H4 (cell line): ENCODE results near the gene SLC29A3. TPM values are rescaled to one million over a fixed set of nuclear protein-coding genes. Genes with fewer than 3 reads are reported as not detected.

ENCODE experiments used
- DNase-seq: peaks from one replicate; pipeline ENCODE4 v3.0.0-alpha.2; 2015; ENCODE audit warnings: low spot score
- total RNA-seq: library from RNA; depleted of rRNA; stranded (reverse); fragments of >200 nt; shearing (Covaris generic); gene quantifications from 2 replicates; pipeline ENCODE4 v1.2.3, GENCODE V29; 2014

SLC29A3 gene
- total RNA-seq, 1 experiment from 2014 or later = 3.3 TPM

DNA sequence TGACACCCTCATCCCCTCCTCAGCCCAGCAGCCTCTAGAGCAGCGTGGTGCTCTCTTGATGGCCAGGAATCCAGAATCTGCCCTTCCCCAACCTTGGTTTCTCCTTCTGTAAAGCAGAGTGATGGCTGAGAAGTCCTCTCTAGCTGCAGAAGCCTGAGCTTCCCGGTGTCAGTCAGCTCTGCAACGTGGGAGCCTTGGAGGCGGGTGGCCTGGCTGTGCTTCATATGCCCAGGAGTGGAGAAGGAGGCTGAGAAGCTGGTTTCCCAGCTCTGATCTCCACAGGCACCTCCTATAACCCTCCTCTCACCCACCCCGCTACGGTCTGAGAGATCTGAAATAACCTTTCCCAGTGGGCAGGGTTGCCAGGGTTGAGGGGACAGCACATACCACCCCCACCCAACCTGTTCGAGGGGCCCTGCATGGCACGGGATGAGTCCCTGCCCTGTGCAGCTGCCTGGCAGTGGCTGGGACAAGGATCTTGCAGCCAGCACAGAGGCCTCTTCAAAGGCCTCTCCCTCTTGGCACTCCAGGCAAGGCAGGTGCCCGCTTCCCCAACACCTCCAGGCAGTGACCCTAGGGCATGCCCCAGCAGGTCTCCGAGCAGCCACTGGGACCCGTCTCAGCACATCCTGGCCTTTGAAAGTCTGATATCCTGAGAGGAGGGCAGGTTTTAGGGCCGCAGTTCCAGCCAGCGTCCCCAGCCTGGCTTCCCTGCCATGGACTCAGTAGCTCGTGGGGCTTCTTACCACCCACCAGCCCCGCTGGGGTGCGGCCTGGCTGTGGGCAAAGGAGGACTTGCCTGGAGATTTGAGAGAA, 18.3 kb upstream of the SLC29A3 start:
- no peak for DNase-seq

DNA sequence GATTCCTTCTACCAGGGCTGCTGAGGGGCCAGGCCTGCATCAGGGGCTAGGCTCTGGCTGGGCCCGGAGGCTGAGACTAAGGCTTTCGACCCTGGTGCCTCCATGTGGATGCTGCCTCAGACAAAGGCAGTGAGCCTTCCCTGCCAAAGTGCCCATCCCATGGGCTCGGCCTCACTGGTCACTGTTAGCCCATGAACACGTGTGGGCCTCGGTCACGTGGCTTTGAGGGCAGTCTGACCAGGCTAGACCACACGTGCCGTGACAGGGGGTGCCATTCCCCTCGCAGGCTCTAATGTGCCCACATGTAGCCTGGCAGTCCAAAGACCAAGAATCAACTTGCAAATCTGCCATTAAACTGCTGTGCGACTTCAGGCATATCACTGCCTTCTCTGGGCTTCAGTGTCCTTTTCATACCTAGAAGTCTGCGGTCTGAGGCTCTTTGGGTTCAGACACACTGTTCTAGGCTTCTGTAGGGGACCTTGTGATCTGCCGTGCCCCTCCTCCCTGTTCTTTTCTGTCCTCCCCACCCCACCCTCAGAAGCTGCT, 17.6 kb upstream of the SLC29A3 start:
- no peak for DNase-seq

DNA sequence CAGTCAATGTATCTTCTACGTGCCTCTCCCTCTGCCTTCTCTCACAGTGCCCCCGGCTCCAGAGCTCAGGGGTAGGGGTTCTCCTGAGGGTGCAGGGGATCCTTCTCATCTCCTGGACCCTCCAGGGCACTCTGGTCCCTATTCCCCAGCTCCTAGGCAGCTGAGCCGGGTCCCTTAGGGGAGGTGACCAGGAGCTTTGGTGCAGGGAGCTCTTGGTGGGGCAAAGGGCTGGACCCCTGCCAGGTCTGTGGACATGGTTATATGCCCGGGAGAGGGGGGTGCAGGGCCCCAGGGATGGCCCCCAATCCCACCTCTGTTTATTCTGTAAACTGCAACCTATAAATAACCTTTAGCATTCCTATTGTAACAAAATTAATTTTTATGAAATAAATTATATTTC, 16.6 kb upstream of the SLC29A3 start:
- no peak for DNase-seq

DNA sequence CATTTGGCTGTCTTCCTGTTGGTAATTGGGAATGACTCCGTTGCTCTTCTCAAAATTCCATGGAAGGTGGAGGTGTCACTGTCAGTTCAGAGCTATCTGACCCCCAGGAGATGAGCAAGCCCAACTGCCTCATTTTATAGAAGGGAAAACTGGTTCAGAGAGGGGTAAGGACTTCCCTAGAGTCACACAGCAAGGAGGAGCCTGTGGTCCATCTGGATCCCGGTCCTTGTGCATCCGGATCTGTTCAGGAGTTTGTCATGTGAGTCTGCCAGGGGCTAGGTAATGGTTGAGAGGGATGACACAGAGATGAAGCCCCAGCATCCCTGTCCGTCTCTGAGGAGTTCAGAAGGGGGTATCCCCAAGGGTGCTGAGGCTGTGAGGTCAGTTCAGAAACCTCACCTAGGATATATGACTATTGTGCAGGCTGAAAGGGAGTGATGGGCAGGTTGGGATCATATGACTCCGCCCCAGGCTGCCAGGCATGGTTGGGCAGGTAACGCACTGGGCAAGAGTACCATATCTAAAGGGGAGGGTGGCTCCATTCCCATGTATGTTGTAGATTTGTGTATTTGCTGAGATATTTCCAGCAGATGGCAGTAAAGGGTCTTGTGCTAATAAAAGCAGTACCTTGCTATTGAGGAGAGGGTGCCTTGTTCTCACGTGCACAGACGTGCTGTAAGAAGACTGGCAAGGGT, 16.0 kb upstream of the SLC29A3 start:
- peak; percentile 68 for DNase-seq

DNA sequence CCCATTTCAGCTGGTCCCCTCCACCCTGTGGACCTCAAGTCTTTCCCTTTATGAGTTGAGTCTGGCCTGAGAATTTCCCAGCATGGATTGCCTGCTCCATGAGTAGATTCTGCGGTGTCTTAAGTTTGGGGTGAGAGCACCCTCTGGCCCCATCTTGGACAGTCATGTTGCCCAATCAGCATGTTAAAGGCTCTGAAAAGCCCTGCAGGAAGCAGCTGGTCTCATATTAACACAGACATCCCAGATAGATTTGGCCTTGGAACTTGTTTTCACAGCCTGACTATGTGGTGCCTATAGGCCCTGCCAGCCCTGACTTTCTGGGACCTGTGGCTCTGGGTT, 15.5 kb upstream of the SLC29A3 start:
- DNase-seq = no peak

DNA sequence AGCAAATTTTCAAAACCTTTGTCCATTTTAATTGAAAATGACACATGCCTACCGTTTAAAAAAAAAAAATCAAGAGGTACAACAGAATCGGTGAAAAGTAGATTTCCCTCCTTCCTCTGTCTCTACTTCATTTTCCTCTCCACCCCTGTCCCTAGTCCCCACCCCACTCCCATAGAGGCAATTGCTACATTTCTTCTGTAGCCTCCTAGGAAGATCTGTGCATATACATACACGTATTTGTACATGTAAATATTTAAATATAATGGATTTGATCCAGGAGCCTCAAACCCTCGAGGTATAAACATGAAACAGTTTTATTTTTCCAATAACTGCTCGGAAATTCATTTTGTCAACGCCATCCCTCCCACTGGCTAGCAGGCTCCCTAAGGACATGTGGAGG, 14.1 kb upstream of the SLC29A3 start:
- DNase-seq = no peak

DNA sequence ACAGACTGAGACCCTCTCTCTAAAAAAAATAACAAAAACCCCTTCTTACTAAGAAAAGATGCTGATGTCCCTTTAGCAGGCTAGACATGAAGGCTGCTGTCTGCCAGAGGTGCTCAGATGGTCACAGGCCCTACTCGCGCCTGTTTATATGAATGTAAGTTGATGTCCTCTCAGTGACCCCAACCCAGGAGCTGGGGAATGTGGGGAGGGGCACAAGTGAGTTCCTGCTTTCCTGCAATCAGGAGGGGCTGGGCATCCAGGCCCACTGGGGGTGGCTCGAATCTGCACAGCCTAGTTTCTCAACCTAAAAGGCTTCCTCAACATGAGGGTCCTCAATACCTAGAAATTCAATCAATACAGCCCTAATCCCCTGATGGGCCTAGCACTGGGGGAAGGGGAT, 12.1 kb upstream of the SLC29A3 start:
- no peak for DNase-seq

DNA sequence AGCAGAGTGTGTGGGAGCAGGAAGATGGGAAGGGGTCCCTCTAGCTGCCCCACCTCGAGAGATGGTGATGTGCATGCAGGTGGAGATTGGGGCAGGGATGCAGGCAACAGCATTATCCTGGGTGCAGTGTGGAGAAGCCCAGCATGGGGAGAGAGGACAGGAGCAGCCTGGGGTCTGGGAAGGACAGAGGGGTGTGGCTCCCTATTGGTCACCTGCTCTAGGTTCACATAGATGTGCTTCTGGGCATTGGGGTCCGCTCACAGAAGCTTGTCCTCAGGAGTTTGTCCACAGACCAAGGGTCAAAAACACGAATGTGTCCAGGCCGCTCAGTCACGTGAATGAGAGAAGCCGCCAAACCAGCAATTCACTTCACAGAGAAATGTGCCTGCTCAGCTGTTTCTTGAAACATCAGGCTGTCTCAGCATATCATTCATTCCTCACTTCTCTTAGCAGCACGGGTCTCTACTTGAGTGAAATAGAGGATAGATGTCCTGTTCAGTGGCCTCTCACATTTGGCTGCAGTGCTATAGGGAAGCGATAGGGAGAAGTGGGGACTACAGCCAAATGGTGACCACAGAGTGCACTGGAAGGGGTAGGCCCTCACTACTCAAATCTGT, 11.5 kb upstream of the SLC29A3 start:
- DNase-seq = no peak

DNA sequence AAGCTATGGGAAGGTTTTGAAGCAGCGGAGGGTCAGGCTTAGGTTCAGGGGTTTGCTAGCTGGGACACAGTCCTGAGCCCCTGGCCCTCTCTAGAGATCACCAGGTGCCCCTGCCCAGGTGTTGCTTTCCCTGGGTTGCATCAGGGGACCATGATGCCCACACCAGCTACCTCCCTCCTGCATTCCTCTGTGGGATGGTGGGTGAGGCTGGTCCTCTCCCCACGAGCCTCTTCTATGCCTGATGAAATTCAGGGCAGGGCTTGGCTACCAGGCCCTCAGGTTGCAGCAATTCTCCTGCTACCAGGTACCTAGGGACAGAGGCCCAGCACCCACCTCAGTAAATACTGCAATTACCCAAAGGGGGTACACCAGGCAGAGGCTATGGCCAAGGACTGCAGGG, 10.8 kb upstream of the SLC29A3 start:
- no peak for DNase-seq

DNA sequence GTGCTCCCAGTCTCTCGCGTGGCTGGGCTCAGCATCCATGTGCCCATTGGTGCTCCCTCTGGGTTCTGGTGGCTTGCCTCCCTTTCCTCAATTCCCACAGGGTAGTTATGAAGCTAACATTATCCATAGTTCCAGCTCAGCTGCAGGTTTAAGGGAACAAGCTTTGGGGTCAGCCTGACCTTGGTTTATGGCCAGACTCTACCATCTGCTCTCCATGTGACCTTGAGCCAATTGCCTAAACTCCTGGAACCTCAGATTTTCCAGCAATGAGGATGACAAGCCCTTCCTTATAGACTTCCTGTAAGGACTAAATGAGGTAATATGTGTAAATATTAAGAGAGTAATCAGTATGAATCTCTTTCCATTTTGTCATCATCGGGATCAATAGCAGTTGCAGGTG, 10.1 kb upstream of the SLC29A3 start:
- DNase-seq = no peak

DNA sequence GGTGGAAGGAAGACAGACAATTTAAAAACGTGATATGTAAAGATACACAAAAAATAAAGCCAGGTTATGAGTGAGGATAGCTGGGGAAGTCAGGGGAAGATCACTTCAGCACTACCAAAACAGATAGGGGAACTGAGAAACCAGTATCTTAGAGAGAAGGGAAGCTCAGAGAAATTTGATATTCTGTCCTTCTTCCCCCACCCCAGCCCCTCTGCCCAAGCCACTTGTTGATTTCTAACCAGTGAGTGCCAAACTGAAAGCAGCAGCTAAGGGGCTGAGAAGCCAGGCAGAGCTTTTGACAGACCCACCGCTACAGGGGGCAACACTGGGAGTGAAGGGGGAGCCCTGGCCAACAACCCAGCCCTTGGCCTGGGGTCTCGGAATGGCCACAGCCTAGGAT, 9.1 kb upstream of the SLC29A3 start:
- no peak for DNase-seq

DNA sequence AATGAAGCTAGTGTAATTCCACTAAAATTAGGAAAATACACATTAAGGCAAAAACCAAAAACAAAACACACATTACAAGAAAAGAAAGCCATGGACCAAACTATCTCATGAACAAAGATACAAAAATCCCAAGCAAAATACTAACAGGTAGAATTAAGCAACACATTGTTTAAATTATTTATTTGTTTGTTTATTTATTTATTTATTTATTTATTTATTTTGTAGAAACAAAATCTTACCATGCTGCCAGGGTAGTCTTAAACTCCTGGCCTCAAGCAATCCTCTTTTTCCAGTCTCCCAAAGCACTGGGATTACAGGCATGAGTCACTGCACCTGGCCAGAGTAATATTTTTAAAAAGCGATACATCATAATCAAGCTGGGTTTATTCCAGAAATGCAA, 6.8 kb upstream of the SLC29A3 start:
- DNase-seq = no peak

DNA sequence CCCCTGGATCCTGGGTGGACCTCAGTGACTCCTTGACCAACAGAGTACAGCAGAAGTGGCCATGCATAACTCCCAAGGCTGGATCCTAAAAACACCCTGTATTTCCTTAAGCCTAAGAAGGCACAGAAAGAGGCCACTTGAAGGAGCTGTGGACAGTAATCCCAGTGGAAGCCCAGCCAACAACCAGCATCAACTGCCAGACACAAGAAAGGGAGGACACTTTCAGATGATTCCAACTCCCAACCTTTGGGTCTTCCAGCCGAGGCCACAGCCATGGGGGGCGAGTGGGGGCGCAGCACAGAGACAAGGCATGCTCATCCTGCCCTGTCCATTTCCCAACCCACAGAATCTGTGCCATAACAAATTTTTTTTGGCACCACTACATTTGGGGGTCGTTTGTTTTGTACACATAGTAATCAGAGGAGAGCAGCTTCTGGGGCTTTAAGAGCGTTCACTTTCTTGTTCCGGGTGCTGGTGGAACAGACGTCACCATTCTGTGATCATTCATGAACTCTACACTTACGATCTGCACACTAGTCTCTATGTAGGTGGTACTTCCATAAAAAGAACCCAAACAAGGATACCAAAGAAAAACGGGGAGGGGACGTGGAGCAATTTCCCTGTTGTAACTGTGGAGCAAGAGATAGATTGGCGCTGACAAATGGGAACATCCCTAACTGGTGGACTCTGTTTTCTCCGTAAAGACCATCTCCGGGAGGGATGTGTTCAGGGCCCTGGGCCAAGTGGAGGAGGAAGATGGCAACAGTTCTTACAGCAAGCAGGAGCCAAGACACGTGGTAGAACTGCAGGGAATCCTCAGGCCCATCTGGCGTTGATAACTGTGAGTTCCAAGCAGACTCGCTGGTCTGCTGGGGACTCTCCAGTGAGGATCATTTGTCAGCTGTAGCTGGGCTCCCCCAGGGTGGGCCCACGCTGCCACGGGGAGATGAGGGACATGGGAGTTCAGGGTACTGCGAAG, 6.0 kb upstream of the SLC29A3 start:
- DNase-seq = no peak

DNA sequence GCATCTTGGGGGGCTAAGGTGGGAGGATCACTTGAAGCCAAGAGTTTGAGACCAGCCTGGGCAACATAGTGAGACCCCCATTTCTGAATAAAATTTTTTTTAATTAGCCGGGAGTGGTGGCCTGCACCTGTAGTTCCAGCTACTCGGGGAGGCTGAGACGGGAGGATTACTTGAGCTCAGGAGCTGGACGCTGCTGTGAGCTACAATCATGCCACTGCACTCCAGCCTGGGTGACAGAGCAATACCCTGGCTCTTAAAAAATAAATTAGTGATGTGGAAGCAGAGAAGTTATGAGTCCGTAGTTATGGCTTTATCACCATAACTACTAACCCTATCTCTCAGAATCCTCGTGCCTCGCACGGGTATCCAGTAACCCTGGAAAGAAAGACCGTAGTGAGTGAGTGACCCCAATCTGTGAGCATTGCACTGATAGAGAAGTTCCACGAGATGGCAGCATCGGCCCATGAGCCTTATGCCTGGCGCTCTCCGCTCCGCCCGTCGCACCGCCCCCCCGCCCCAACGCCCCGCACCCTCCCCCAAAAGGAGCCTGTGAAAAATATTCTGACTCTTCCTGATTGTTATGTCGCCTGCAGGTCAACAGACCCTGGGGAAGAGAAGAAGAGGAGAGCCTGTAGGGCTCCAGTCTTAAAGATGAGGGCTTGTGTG, 4.9 kb upstream of the SLC29A3 start:
- peak; percentile 53 for DNase-seq

DNA sequence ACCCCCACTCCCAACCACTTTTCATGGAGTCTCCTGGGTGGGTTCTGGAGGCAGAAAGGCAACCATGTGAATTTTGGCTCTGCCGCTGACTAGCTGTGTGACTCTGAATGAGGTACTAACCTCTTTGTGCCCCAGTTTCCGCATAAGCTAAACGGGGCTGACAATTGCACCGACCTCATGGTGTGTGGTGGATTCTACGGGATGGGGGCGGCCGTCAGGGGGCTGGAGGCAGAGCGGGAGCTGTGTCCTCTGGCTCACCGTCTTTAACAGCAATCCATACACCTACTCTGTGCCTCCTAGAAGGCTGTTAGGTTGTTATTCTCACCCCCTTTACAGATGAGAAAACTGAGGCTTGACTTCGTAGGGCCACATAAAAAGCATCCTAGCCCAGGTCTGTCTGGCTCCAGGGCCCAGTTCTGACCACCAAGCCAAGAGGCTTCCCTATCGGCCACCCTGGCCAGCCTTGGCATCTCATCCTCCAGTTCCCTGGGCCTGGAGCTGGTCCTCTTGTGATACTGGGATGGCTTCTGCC, 4.3 kb upstream of the SLC29A3 start:
- no peak for DNase-seq

DNA sequence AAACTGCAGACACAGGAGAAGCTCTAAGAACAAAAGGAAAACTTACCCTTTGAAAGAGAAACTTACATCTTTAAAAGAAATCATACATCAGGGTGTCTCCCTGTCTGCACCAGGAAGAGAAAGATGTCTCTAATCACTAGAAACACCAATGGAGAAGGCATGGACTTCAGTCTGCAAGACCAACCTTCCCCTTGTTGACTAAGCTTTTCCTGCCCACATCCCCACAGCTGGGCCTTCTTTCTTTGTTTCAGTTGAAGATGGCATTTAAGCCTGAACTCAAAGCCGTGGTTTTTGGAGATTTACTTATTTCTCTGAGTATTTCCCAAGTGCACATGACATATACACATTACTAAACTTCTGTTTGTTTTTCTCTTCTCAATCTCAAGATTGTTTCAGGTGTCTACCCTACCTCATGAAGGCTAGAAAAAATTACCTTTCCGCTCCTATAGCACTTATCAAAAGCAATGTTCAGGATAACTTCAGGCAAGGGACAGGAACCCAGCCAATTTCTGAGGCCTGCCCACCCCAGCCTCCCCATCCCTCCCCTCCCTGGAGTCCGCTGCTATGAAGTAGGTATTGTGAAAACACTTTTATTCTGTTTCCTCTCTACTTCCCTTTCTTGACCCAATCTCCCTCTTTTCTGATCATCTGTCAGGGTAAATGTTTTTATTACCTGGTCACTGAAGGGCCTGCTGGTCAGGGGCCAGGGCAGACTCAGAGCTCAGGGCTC, 2.8 kb upstream of the SLC29A3 start:
- no peak for DNase-seq

DNA sequence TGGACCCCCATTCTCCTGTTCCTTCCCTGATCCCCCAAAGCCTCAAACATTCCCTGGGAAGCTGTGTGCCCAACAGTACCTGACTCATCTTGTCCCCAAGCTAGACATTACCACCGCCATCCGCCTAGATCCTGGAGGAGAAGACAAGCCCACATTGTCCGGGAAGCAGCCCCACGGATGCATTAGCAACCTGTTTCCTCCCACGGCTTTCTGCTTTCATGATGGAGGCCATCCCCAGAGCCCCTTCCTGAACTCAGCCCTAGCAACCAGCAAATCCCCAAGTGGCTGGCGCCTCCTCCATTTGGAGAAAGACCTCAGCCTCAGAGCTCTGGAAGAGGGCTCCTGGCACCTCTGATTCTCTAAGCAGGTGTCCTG, 2.3 kb upstream of the SLC29A3 start:
- no peak for DNase-seq

DNA sequence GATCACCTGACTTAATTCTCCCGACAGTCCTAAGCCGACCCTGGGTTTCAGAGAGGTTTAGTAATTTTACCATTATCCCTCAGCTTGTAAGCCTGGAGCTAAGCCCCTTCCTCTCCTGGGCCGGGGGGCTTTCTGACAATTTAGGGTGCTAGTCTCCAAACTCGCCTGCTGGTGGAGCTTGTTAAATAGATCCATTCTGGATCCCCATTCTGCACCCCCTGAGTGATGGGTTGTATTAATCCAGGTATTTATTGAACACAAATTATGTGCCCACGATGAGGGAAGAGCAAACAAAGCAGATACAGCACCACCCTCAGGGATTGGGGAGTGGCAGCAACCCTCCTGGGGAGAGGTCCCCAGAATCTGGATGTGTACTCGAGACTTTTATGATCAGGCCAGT, 1.3 kb upstream of the SLC29A3 start:
- DNase-seq = no peak

DNA sequence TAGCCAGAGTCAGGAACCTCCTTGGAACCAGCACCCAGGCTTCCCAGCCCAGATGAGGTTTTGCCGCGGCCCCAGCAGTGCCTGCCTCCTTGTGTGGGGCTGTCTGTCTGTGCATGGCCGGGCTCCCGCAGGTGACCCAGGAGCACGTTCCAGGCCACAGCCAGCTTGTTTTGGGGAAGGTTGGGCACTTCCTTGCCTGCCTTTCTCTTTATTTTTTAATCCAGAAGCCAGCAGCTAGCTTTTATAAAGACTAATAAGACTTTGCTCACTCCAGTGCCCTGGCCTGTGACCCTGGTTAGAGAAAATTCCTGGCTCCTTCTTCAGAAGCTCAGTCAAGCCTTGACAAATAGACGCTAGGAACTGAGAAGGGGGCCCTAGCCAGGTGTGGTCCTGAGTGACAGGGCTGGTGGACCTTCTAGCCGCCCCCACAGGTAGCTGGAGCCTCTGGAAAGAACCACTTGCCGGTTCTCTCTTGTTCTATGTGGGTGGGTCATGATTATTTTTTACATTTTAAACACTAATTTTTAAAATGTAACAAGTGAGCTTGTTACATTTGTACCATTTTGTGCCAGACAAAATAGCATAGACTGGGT, 837 bp downstream of the SLC29A3 start:
- DNase-seq = no peak

DNA sequence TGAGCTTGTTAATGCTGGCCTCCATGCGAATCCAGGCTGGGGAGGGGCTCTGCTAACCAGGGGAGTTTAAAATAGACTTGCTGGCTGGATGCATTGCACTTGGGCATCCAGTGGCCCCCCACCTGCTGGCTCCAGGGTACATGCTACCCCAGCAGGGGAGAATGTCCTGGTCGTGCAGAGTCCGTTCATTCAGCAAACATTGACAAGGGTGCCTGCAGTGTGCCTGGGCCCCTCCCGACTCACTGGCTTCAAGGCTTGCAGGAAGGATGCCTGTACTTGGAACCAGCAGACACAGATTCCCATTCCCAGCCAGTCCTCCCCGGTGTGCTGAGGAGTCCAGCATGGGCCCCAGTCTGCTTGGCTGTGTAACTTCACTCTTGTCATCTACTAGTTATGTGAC, 1.5 kb downstream of the SLC29A3 start:
- DNase-seq = no peak
